Kidney (tissue), 14 donors: ENCODE data around the gene MAPK7. TPM values are rescaled to one million over a fixed set of nuclear protein-coding genes. Genes with fewer than 3 reads are reported as not detected.

ENCODE experiments used
- DNase-seq, 5 donors: peaks; one replicate each; pipeline ENCODE4 v3.0.0-alpha.2; 2013 to 2020
- FAIRE-seq: peaks from 2 replicates; lab custom pipeline; 2012; peaks lifted over from hg19 to GRCh38; lab: Jason Lieb, UNC
- H3K27ac ChIP-seq, 2 donors: one replicate each; pipeline ENCODE4 v1.7.0; 2013; ENCODE audit warnings: low read depth in 2 of 2, low read length in 2 of 2, inconsistent platforms in 1 of 2
- H3K27me3 ChIP-seq: one replicate; pipeline ENCODE4 v1.7.1; 2013; ENCODE audit warnings: low read length, inconsistent platforms; ENCODE audit not compliant: control insufficient read depth, insufficient read depth
- H3K36me3 ChIP-seq, 3 donors: one replicate each; pipeline versions ENCODE4 v1.7.0 to v1.7.1; 2013; ENCODE audit warnings: low read length in 3 of 3, control low read depth in 1 of 3, inconsistent platforms in 1 of 3; ENCODE audit not compliant: insufficient read depth in 3 of 3, control insufficient read depth in 2 of 3
- H3K4me1 ChIP-seq, 3 donors: one replicate each; pipeline versions ENCODE4 v1.7.0 to v1.7.1; 2013; ENCODE audit warnings: low read length in 3 of 3, inconsistent platforms in 1 of 3, low read depth in 1 of 3; ENCODE audit not compliant: control insufficient read depth in 2 of 3, insufficient read depth in 2 of 3
- H3K4me3 ChIP-seq, 3 donors: one replicate each; pipeline versions ENCODE4 v1.7.0 to v1.8.1; 2013; ENCODE audit warnings: low read length in 3 of 3, control low read depth in 1 of 3, inconsistent platforms in 1 of 3
- H3K9ac ChIP-seq, 3 donors: one replicate each; pipeline versions ENCODE4 v1.7.0 to v1.7.1; 2013; ENCODE audit warnings: low read length in 3 of 3, control low read depth in 1 of 3, inconsistent platforms in 1 of 3
- H3K9me3 ChIP-seq, 3 donors: one replicate each; pipeline versions ENCODE4 v1.7.0 to v1.7.1; 2013; ENCODE audit warnings: low read length in 3 of 3, control low read depth in 1 of 3, inconsistent platforms in 1 of 3; ENCODE audit not compliant: control insufficient read depth in 2 of 3, insufficient read depth in 1 of 3
- CTCF ChIP-seq: IDR thresholded peaks from 3 replicates; pipeline ENCODE4 v1.5.1; 2012; ENCODE audit warnings: mild to moderate bottlenecking, moderate library complexity, borderline replicate concordance; ENCODE audit not compliant: insufficient read depth; ENCODE audit errors: extremely low read depth
- intact Hi-C: fragments of 100-400 bp; cut with DNase I; formaldehyde crosslinking; loops from one replicate; pipeline ENCODE4 v1.11.1; 2022
- polyA plus RNA-seq: library from polyadenylated mRNA; stranded (reverse); fragments of 350-450 nt; fragmentation: Illumina TruSeq; extraction: RNeasy Lipid Tissue Mini Kit (QIAGEN cat#74804); gene quantifications from one replicate; pipeline ENCODE4 v1.2.3, GENCODE V29; 2014; ENCODE audit warnings: low read depth, low replicate concordance; ENCODE audit not compliant: insufficient read depth
- total RNA-seq: library from RNA; stranded (reverse); fragmentation: NEBNext Ultra II Directional; extraction: Animal tissue kit (Norgen Biotek cat#: 25700); gene quantifications from one replicate; pipeline ENCODE4 v1.2.1, GENCODE V29; 2021
- donor health status: control.
- donor health status: control.
- donor health status: control.
- donor health status: control.
- donor health status: control.
- donor health status: DM: yes; HTN: yes; CAD: no.
- donor health status: Normal renal cell carcinoma (clear cell type).

The MAPK7 gene
- total and polyA plus RNA-seq, 2 donors from 2014 or later: 7.1 to 36.7 TPM

DNA sequence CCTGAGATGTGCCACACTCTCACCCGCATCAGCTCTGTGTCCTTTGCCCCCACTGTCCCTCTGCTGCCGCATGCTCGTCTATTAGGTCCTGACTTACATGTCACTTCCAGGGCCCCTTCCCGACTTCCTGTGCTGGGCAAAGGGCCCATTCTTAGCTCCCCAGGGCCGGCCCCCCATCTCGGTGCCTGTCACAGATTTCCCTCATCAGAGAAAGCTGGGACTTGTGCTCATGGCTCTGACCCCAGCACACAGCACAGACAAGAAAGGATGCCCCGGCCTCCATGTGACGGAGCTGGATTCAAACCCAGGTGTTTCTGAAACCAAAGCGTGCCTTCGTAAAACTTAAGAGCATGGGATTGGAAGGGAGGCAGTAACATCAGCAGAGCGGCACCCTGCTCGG is 5.9 kb upstream of the MAPK7 start:
- no peak for TF ChIP-seq CTCF
- H3K27ac ChIP-seq: no peak overlapping the region
- DNase-seq: peak in 1 of 5 donors; percentile 4
- no peak overlapping the region for H3K4me3 ChIP-seq
- FAIRE-seq: no peak
- H3K27me3 ChIP-seq: no peaks in the 10 kb centered on the region
- H3K4me1 ChIP-seq: peaks cover 0 to 12% (median 0%) of the 10 kb centered on the region in 3 donors
- H3K36me3 ChIP-seq: no peaks in the 10 kb centered on the region
- H3K9ac ChIP-seq: no peak overlapping the region
- intact Hi-C loops: no loop called here
- H3K9me3 ChIP-seq: no peaks in the 10 kb centered on the region

GRCh38 chr17:19372866-19373504 is 5.3 kb upstream of the MAPK7 start:
- Histone ChIP-seq H3K9ac (no peak overlapping the region), H3K36me3 (no peaks in the 10 kb centered on the region), H3K4me3 (no peak overlapping the region), H3K27ac (no peak overlapping the region), H3K4me1 (peaks cover 0 to 12% (median 0%) of the 10 kb centered on the region in 3 donors), H3K9me3 (no peaks in the 10 kb centered on the region), H3K27me3 (no peaks in the 10 kb centered on the region)
- no peak for TF ChIP-seq CTCF
- DNase-seq (peak in 1 of 5 donors; percentile 6), FAIRE-seq (no peak)
- intact Hi-C loops: no loop called here

- H3K4me1 ChIP-seq: peaks cover 0 to 17% (median 0%) of the 10 kb centered on the region in 3 donors
- no peaks in the 10 kb centered on the region for H3K9me3 ChIP-seq
- no peak overlapping the region for H3K9ac ChIP-seq
- no peak for DNase-seq
- H3K27ac ChIP-seq: no peak overlapping the region
- no peaks in the 10 kb centered on the region for H3K36me3 ChIP-seq
- no peak overlapping the region for H3K4me3 ChIP-seq
- FAIRE-seq: no peak
- no peak for TF ChIP-seq CTCF
- intact Hi-C loops: no loop called here
- H3K27me3 ChIP-seq: no peaks in the 10 kb centered on the region
Measured at GRCh38 chr17:19374136-19374535, 4.2 kb upstream of the MAPK7 start.
